GM12891 (cell line): ENCODE results near the gene NKX2-4.

Experiments used
- PAX5 ChIP-seq: IDR thresholded peaks from 2 replicates; pipeline ENCODE4 v1.6.1; 2011; ENCODE audit warnings: low read length, moderate library complexity, mild to moderate bottlenecking; ENCODE audit not compliant: insufficient read depth, severe bottlenecking
- POLR2A ChIP-seq: IDR thresholded peaks from 2 replicates; pipeline ENCODE4 v1.6.1; 2011; ENCODE audit warnings: low read depth, low read length, control low read depth

GRCh38 chr20:21430020-21430419 lies 32.7 kb upstream of the NKX2-4 start:
- TF ChIP-seq PAX5 (no peak), POLR2A (no peak)
